Inflammatory macrophage treated with lipopolysaccharide for 4 hours (primary cell): ENCODE data around the gene SEC16A.

Source experiments
- DNase-seq: peaks from one replicate; pipeline ENCODE4 v3.0.0-alpha.2; 2020

Gene SEC16A, protein sequence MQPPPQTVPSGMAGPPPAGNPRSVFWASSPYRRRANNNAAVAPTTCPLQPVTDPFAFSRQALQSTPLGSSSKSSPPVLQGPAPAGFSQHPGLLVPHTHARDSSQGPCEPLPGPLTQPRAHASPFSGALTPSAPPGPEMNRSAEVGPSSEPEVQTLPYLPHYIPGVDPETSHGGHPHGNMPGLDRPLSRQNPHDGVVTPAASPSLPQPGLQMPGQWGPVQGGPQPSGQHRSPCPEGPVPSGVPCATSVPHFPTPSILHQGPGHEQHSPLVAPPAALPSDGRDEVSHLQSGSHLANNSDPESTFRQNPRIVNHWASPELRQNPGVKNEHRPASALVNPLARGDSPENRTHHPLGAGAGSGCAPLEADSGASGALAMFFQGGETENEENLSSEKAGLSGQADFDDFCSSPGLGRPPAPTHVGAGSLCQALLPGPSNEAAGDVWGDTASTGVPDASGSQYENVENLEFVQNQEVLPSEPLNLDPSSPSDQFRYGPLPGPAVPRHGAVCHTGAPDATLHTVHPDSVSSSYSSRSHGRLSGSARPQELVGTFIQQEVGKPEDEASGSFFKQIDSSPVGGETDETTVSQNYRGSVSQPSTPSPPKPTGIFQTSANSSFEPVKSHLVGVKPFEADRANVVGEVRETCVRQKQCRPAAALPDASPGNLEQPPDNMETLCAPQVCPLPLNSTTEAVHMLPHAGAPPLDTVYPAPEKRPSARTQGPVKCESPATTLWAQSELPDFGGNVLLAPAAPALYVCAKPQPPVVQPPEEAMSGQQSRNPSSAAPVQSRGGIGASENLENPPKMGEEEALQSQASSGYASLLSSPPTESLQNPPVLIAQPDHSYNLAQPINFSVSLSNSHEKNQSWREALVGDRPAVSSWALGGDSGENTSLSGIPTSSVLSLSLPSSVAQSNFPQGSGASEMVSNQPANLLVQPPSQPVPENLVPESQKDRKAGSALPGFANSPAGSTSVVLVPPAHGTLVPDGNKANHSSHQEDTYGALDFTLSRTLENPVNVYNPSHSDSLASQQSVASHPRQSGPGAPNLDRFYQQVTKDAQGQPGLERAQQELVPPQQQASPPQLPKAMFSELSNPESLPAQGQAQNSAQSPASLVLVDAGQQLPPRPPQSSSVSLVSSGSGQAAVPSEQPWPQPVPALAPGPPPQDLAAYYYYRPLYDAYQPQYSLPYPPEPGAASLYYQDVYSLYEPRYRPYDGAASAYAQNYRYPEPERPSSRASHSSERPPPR (N-terminal part only)

DNA sequence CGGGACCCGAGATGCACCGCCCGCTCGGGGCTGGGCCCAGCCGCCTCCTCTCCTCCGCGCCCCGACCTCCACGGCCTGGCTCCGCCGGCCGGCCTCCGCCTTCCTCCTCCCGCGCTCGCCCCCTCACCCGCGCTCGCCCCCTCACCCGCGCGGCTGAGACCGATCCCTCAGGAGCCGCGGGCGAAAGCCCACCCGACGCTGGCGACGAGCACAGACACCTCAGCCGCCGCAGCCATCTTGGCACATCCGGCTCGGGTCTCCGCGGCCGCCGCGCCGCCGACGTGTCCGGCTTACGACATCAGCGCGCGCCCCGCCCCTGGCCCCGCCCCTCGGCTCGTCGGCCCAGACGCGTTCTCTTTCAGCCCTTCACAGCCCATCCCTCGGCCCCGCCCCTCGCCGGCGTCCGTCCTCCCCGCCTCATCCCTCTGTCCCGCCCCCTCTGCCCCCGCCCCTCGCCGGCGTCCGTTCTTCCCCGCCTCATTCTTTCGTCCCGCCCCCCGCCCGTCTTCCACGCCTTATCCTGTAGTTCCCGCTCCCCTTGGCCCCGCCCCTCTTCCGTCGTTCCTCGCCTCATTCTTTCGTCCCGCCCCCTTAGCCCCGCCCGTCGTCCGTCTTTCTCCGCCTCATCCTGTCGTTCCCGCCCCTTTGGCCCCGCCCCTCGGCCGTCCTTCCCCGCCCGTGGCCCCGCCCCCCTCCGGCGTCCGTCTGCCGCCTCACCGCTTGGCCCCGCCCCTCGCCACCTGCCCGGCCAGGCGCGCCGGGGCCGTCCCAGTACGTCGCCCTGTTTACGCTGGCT, at the start of gene SEC16A:
SEC16A (minus strand) TSS at position 248 of the 796 bp plus-strand sequence. CDS start 5,425 bp downstream, outside the sequence.
- peak; percentile 99 for DNase-seq

DNA sequence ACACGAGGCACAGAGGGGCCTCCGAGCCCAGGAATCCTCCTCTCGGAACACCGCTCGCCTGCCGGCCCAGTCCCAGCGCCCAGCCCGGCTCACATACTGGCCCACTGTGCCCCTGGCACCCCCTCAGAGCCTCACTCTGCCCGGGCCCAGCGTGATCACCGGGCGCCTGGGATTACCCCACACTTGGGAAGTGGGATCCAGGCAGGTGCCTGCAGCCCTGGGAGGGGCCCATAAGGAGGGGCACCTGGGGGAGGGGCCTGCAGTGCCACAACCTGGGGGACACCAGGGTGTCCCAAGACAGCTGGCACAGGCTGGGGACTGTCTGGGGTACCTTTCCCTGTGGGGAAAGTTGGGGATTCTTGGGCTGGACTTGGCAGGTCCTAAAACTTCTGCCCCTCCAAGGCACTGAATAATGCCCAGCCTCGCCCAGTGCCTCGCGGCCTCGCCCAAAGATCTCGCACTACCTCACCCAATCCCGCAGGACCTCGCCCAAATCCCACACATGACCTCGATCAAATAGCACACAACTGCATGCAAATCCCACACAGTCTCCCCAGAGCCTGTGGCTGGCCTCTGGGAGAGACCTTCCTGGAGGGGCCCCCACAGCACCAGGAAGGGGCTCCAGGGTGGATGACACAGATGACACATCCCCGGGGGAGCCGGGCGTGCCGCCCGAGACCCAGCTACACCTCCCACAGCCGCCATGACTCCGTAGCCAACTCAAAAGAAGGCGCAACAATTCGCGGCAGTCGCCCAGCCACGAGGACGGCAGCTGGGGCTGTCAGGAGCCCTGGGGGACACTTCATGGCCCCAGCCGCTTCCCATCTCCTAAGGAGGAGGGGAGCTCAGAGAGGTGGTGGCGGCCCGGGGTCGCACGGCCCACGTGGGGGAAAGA, 49.3 kb upstream of the SEC16A start:
- peak; percentile 29 for DNase-seq

DNA sequence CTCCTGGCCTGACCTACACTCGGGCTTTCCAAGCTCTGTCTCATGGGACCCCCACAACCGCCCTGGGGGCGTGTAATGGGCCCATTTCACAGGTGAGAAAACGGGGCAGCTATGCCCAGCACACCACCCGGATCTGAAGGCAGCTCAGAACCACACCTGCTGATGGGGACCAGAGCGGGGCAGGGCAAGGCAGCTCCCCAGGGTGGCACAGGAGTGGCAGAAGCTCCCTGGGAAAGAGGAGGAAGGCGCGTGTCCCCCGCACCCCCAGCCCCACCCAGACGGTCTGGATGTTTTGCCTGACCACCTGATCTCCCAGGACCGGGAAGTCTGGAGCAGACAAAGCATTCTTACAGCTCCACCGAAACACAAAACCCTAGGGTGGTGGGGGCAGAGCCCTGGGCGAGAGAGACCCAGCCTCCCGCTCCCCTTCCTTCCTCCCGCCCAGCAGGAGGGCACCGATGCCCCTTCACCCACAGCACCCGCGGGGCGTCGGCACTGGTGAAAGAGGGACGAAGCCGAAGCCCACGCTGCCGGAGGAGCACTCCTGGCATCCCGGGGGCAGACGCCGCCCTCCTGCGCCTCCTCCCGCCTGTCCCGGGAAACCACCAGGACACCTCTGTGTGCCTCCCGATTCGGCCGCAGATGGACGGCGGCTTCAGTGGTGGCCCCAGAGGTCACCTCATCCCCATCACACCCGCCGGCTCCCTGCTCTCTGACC, 48.5 kb upstream of the SEC16A start:
- no peak for DNase-seq

DNA sequence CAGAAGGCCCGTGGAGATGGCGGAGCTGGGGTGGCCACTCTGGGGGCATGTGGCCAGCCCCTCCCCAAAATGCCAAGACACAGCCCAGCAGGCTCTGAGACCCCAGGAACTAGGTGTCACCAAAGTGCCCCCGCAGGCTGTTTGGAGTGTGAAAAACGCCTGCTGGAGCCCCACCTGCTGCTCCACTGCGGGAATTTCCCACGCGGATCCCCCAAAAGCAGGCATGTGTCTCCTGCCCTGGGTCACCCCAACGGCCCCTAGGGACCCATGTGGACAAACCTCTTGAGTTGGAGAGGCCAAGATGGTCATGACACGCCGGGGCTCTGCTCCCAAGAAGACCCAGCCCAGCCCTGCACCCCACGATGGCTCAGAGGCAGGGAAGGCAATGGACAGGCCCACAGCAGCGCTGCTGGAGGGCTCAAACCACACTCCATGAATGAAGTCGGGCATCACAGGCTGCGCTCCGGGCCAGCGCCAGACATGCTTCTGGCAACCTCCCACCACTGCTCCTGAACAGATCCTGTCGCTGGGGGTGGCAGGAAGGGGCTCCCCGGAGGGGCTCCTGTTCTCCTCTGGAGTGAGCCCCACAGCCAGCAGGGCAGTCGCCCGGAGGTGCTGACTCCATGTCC, 47.7 kb upstream of the SEC16A start:
- DNase-seq: no peak

DNA sequence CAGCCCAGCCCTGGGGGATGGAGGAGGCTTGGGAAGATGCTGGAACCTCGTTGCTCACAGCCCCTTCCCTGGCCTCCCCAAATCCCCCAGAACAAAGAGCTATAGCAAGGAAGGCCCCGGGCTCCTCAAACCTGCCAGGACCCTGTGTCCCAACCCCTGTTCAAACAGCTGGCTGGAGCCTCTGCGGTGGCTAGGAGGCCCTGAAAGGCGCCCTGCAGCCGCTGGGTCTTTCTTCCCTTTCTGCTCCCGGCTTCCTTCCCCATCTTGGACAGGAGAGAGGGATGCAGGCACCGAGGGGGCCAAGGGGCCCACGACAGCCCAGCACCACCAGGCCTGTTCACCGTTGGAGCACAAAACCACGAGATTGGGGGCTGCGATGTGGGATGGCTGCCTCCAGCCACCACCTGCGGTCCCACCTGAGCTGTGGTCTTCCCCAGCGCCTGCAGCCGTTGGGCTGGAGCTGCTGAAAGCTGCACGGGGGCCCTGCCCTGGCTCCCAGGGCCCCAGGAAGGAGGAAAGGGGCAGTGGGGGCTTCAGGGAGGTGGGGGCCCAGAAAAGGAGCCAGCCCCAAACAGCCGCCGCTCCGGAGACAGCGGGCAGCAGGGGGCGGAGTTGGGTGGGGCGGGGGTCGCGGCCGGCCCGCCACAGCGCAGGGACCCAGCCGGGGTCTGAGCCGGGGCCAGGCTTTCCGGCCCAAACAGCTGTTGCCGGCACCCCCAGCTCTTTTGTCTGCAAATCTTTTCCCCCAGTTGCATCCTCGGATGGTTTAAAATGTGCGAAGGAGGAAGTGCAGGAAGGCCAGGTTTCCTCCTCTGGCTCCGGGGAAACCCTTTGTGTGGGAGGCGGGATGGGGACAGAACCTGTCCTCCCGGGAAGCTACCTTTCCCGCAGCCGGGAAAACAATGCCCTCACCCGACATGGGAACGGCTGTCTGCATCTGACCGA, 46.9 kb upstream of the SEC16A start:
- DNase-seq: peak; percentile 34

DNA sequence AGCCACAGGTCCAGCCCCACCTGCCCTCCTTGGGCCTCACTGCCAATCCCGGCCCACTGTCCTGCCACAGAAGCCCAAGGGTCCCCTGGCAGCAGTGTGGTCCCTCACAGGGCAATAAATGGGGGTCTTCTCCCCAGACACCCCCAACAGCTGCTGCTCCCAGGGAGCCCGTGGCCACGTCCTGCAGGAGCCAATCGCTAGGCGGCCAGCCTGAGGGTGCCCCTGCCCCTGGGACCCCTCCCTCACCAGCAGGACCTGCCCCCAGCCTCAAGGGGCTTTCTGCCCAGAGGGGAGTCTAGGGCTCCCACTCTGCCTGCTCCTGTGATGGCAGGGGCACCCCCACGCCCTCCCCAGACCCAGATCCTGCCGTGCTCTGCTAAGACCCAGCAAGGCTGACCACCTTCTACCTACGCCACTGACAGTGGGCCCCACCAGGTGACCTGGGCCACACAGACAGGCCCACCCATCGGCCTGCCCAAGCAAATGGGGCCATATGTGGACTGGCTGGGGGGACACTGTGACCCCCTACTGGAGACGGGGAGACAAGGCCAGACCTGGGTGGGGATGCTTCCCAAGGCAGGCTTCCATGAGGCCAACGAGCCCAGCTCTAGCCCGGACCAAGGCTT, 46.0 kb upstream of the SEC16A start:
- DNase-seq: no peak

DNA sequence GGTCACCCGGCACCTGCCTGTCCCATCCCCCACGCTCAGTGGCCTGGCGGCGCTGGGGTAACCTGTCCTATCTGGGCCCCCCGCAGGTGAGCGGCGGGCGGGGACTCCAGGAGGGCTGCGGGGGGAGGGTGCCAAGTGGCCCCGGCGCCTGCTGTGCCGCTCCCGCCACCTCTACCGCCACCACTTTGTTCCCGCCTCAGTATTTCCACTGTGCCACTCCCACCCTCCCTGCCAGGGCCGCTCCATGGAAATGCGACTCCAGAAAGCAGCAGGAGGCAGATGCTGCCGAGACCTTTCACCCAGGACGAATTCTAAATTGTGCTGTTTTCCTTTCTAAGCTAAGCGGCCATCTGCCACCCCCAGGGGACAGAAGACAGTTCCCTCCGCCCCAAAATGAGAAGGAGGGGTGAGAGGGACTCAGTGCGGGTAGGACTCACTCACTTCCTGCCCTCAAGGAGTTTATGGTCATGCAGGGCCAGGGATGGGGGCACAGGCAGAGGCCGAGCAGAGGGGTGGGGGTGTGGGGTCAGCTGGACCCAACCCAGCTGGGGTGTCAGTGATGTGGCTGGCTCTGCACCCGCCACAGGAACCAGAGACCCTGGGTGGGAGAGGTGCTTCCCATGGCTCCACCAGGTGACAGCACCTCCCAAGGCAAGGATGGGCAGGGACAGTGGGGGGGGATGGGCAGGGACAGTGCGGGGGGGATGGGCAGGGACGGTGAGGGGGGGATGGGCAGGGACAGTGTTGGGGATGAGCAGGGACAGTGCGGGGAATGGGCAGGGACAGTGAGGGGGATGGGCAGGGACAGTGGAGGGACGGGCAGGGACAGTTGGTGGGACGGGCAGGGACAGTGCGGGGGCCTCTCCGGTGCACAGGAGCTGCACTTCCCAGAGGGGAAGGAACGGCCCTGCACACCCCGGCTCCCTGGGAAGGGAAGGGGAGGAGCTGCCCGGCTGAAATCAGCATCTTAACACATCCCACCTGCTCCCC, 45.2 kb upstream of the SEC16A start:
- no peak for DNase-seq

DNA sequence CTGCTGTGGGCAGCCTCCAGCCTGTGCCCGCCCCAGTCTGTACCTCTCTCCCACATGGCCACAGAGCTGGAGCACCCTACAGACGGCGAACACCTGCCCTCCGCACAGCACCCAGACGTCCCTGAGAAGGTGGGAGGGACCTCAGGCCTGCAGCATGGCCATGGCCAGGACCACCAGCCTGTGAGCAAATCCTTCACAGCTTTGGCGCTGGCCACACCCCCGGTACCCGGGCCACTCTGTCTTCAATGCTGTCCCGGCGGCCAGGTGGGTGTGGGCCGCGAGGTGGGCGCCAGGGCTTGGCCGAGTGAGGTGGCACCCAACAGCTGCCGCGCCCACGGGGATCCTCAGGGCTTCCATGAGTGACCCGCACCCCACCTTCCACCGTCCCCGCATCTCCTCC, 44.3 kb upstream of the SEC16A start:
- no peak for DNase-seq

DNA sequence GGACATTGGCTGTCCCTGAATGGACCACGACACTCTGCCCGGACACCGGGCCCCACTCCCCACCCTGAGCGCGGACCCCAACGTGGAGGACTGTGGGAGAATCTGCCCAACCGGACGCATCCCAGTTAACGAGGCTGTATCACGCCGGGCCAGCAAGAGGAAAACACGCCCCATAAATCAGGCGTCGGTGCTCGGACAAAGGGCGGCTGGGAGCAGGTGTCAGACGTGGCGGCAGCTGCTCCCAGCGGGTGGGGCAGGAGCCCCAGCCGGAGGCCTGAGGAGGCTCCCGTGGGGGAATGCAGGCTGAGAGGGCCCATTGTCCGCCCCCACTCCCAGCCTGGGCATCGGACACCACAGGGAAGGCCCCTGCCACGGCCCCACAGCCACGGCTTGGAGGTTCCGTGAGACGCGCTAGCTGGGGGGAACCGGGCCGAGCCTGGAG, 43.8 kb upstream of the SEC16A start:
- DNase-seq: no peak

DNA sequence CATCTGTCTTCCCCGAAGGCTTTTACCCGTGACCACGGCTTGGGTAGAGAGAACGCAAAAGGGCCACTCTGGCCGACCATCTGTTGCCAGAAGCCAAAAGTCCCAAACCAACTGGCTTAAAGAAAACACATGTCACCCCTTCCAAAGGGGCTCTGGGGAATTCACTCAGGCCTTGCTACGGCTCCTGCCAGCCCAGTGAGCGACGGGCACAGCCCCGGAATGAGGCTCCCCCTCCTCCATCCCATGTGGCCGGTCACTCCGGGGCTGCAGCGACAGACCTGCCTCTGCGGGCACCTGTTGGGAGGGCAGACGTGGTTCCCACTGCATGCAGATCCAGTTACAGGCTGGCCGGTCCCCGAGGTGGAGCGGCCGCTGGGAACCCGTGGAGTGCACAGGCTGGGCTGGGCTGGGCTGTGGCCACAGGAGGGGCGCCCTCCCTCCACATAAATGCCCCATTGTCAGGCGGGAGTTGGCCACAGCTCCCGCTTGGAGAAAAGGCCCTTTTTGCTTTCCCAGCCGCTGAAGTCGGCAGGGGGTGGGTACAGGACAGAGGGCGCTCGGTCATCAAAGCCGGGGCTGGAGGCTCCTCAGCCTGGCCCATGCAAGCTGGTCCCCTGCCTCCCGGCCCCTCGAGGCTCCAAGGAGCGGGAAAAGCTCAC, 43.1 kb upstream of the SEC16A start:
- DNase-seq: no peak

DNA sequence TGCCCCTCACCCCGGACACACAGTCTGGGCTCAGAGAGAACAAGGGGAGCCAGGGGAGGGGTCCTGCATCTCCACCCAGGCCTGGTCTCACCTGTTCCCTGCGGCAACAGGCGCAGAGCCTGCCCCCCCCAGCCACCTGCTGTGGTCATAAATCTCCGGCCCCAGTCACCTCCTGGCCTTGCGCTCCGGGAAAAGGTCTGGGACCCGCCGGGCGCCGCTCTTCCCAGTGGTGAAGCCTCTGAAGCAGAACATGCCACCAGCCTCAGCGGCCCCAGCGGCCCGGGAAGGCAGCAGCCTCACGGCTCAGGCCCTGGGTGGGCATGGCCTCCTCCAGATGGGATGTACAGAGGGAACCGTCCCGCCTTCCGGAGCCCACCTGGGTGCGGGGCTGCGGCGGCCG, 42.4 kb upstream of the SEC16A start:
- DNase-seq: no peak

DNA sequence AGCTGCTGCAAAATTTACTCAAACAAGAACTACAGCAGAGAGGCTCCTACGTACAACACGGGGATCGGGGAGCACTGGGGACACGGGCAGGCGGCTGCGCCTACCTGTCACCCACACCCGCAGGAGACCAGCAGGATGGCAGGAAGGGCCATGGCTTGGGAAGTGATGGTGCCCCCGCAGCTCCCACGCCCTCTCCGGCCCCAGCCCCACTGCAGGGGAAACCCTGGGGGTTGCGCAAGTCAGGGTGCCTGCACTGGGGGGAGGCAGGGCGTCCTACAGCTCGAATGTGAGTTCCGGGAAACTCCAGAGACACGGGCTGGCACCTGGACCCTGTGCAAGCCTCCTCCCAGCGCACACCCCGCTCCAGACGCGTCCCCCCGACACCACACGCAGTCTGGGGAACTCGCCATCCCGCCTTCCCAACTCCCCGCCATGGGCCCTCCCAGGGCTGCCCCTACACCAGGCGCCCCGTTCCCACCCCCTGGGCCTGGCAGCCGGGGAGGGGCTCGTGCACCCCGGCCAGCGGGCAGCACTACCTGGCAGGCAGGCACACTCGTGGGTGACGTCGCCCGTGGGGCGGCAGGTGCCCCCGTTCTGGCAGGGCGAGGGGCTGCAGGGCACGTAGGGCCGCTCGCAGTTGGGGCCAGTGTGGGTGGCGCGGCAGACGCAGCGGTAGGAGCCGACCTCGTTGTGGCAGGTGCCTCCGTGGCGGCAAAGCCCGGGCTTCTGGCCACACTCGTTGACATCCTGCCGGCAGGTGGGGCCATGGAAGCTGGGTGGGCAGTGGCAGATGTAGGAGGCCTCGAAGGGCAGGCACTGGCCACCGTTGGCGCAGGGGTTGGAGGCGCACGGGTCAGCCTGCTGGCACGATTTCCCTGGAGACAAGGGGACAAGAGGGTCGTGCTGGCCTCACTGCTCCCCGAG, 39.7 kb upstream of the SEC16A start:
- peak; percentile 72 for DNase-seq

DNA sequence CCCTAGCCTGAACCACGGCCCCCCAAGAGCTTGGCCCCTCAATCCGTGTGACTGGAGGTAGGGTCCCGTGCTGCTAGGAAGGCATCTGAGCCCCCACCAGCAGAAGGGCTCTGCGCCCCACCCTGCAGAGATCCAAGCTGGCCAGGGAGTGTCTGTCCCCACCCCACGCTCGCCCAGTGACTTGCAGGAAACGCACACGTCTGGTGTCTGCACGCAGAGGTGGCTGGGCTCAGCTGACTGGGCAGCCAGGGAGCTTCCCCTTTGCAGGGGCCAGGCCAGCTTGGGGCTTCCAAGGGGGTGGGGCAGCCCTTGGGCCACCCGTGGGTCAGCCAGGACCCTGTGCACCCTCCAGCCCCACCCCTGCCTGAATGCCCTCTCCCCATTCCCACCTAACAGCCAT, 38.7 kb upstream of the SEC16A start:
- DNase-seq: peak; percentile 92

DNA sequence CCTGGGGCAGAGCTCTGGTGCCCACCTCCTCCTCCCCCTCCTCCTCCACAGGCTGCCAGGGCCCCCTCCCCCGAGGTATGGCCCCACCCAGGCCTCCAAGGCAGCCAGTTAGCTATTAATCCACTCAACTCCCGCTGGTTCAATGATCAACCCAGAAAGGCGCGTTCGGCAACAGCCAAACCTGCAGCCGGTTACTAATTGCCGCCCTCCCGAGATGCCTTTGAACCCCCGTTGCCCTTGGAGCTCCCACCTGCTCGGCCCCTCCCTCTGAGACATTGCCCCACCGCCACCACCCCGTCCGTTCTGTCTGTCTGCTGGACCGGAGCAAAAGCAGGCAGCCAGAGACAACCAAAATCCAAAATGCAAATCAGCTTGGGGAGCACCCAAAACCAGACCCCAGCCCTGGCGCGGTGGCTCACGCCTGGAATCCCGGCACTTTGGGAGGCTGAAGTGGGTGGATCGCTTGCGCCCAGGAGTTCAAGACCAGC, 37.3 kb upstream of the SEC16A start:
- DNase-seq: no peak
